CD4-positive, alpha-beta memory T cell (primary cell): Measurements from ENCODE around the gene CDKL5. TPM values are rescaled to one million over a fixed set of nuclear protein-coding genes. Genes with fewer than 3 reads are reported as not detected.

Experiments
- CTCF ChIA-PET: fragments of 350-600 bp; sonication (Branson Sonifier 250); formaldehyde crosslinking; loops from one replicate; lab custom pipeline; 2021; ENCODE audit warnings: inconsistent platforms; ENCODE audit not compliant: partially characterized antibody; lab: Charles Lee
- POLR2A ChIA-PET: fragments of 350-600 bp; sonication (Branson Sonifier 250); formaldehyde crosslinking; loops from one replicate; lab custom pipeline; 2021; ENCODE audit not compliant: partially characterized antibody; lab: Charles Lee
- DNase-seq, 5 donors: peaks; one replicate each; pipeline versions ENCODE4 v3.0.0 to v3.0.0-alpha.2; 2020 to 2022; ENCODE audit warnings: mixed read lengths in 1 of 5
- H3K27ac ChIP-seq: one replicate; pipeline ENCODE4 v1.7.0; 2013; ENCODE audit warnings: low read depth, low read length
- H3K27me3 ChIP-seq: 2 replicates; pipeline ENCODE4 v1.7.0; 2013; ENCODE audit warnings: mild to moderate bottlenecking, low read length, moderate library complexity; ENCODE audit not compliant: insufficient read depth
- H3K36me3 ChIP-seq: 2 replicates; pipeline ENCODE4 v1.7.0; 2013; ENCODE audit warnings: mild to moderate bottlenecking, low read length, moderate library complexity; ENCODE audit not compliant: insufficient read depth
- H3K4me1 ChIP-seq: 2 replicates; pipeline ENCODE4 v1.7.0; 2013; ENCODE audit warnings: mild to moderate bottlenecking, low read length, moderate library complexity; ENCODE audit not compliant: insufficient read depth
- H3K4me3 ChIP-seq, 2 donors: one replicate each; pipeline ENCODE4 v1.7.0; 2013; ENCODE audit warnings: low read length in 2 of 2, mild to moderate bottlenecking in 1 of 2
- H3K9me3 ChIP-seq, 2 donors: one replicate each; pipeline ENCODE4 v1.7.0; 2013; ENCODE audit warnings: low read length in 2 of 2, control low read depth in 1 of 2; ENCODE audit not compliant: control insufficient read depth in 1 of 2
- H3K27ac Mint-ChIP-seq, 7 donors: one replicate each; pipeline ENCODE4 v1.8.0; 2020 to 2021; ENCODE audit warnings: mixed read lengths in 7 of 7, mild to moderate bottlenecking in 6 of 7, inconsistent platforms in 3 of 7, moderate library complexity in 3 of 7
- H3K27me3 Mint-ChIP-seq, 2 donors: one replicate each; pipeline ENCODE4 v1.8.0; 2020 to 2021; ENCODE audit warnings: mixed read lengths in 2 of 2
- H3K36me3 Mint-ChIP-seq, 2 donors: one replicate each; pipeline ENCODE4 v1.8.0; 2020 to 2021; ENCODE audit warnings: mixed read lengths in 2 of 2, inconsistent platforms in 1 of 2, mild to moderate bottlenecking in 1 of 2
- H3K4me1 Mint-ChIP-seq, 4 donors: one replicate each; pipeline ENCODE4 v1.8.0; 2020 to 2021; ENCODE audit warnings: mixed read lengths in 4 of 4, mild to moderate bottlenecking in 1 of 4
- H3K4me3 Mint-ChIP-seq, 8 donors: one replicate each; pipeline ENCODE4 v1.8.0; 2020 to 2021; ENCODE audit warnings: mixed read lengths in 8 of 8, mild to moderate bottlenecking in 7 of 8, moderate library complexity in 6 of 8, inconsistent platforms in 3 of 8
- H3K9me3 Mint-ChIP-seq, 8 donors: one replicate each; pipeline ENCODE4 v1.8.0; 2020 to 2021; ENCODE audit warnings: mixed read lengths in 8 of 8, mild to moderate bottlenecking in 5 of 8, inconsistent platforms in 3 of 8, moderate library complexity in 1 of 8
- intact Hi-C: fragments of 100-400 bp; cut with micrococcal nuclease; formaldehyde crosslinking; loops from one replicate; pipeline ENCODE4 v1.15.1; 2023
- polyA plus RNA-seq, 2 donors: library from polyadenylated mRNA; unstranded; fragments of 300-500 nt; fragmentation: Illumina TruSeq; gene quantifications; one replicate each; pipeline ENCODE4 v1.2.3, GENCODE V29; 2021
- total RNA-seq, 2 experiments: library from RNA; stranded (reverse); gene quantifications; one replicate each; pipeline ENCODE4 v1.2.3, GENCODE V29; 2021

CDKL5 gene
- total and polyA plus RNA-seq, 4 experiments from 2014 or later = 1.0 to 5.7 (median 3.2) TPM

- no peak overlapping the region for H3K27ac ChIP-seq
- no peaks in the 10 kb centered on the region for H3K27me3 ChIP-seq
- no peak for DNase-seq
- no peaks in the 10 kb centered on the region for H3K36me3 ChIP-seq
- ChIA-PET POLR2A (no interaction called here), CTCF (no interaction called here)
- peaks cover 0 to 5% of the 10 kb centered on the region in 2 donors for H3K27me3 Mint-ChIP-seq
- no peak overlapping the region for H3K4me3 Mint-ChIP-seq
- H3K4me1 Mint-ChIP-seq = peaks cover 0 to 1% (median 0%) of the 10 kb centered on the region in 4 donors
- H3K36me3 Mint-ChIP-seq = no peaks in the 10 kb centered on the region
- H3K9me3 Mint-ChIP-seq = peaks cover 0 to 1% (median 0%) of the 10 kb centered on the region in 8 donors
- no peak overlapping the region for H3K4me3 ChIP-seq
- intact Hi-C loops = no loop called here
- H3K4me1 ChIP-seq = no peaks in the 10 kb centered on the region
- H3K27ac Mint-ChIP-seq = no peak overlapping the region
- no peaks in the 10 kb centered on the region for H3K9me3 ChIP-seq
Observed at GRCh38 chrX:18702362-18703195, 277.2 kb downstream of the CDKL5 start.

Other genes starting within 250 kb of the CDKL5 start
- not detected for gene BEND2, start 204.7 kb upstream of the CDKL5 start, total RNA-seq
- not detected for gene BEND2, start 204.7 kb upstream of the CDKL5 start, polyA plus RNA-seq
- 1 to 10 TPM; 1.2 to 1.7 TPM for gene SCML2, start 70.9 kb upstream of the CDKL5 start, total RNA-seq
- 1 to 10 TPM in 1 of 2 donors, under 1 TPM in 1; 0.41 to 1.3 TPM for gene SCML2, start 70.9 kb upstream of the CDKL5 start, polyA plus RNA-seq
- not detected for gene RS1, start 246.5 kb downstream of the CDKL5 start, total RNA-seq
- gene RS1, start 246.5 kb downstream of the CDKL5 start, polyA plus RNA-seq = not detected